ENCODE data around the gene PSMB1.
"Not testable (repeated sequence)": the region's sequence is repeated elsewhere in the genome, so short reads cannot be mapped to it uniquely, and the experiment has no call there.

The PSMB1 gene

DNA sequence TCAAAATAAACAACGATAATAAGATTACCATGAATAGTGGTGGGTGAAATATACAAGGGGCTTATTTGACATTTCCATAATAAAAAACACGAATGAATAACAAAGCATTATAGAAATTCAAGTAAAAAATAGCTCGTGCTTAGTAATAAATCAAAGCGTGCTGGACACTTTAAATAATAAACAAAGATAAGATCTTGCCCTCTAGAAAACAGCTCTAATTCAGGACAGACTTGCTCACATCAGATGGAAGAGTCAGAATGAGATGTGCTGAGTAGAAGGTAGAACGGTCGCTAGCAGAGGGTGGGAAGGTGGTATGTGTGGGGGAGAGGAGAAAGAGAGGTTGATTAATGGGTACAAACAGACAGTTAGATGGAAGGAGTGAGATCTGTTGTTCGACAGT lies 27.3 kb downstream of the PSMB1 start:
- H4K20me1 ChIP-seq = peaks cover 0 to 8% (median 0%) of the 10 kb centered on the region in 11 experiments; a peak in 4 of 22 replicates
- H3K4me1 ChIP-seq = peaks cover 0 to 16% (median 5%) of the 10 kb centered on the region in 10 experiments; a peak in 6 of 20 replicates
- no peaks in the 10 kb centered on the region for H3K36me3 ChIP-seq
- H3K27ac ChIP-seq = no peak overlapping the region
- no peak for TF ChIP-seq Cebpa-rat (IDR thresholded peaks at IDR 0.05)
- H3K4me2 ChIP-seq = no peak overlapping the region
- no peaks in the 10 kb centered on the region for H3K27me3 ChIP-seq
- no peak overlapping the region for H3K9ac ChIP-seq
- no peak overlapping the region for H3K4me3 ChIP-seq
- no peaks in the 10 kb centered on the region for H3K9me3 ChIP-seq (replicated peaks in 1 of 11)

DNA sequence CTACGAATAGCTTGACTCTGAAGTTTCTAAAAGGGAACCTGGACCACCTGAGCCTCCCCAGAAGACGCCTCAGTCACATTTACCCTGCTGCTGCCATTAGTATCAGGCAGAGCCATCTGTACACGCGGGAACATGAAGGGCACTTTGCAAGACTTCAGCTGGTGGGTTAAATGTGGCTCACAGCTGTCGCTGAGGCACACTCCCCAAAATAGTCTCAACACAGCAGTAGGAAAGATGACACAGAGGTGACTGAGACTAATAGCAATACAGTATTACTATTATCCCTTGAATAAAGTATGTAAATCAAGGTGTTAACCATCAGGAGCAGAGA lies 29.0 kb downstream of the PSMB1 start:
- H3K27me3 ChIP-seq = no peaks in the 10 kb centered on the region
- no peak for TF ChIP-seq Cebpa-rat (IDR thresholded peaks at IDR 0.05)
- peaks cover 0 to 16% (median 5%) of the 10 kb centered on the region in 10 experiments; a peak in 6 of 20 replicates for H3K4me1 ChIP-seq
- no peak overlapping the region for H3K27ac ChIP-seq
- H3K4me3 ChIP-seq = no peak overlapping the region
- peak overlapping the region in 2 of 11 experiments; percentile 5 to 11; a peak in 2 of 22 replicates for H3K4me2 ChIP-seq
- H3K9ac ChIP-seq = no peak overlapping the region
- no peaks in the 10 kb centered on the region for H3K9me3 ChIP-seq (replicated peaks in 1 of 11)
- no peaks in the 10 kb centered on the region for H3K36me3 ChIP-seq
- H4K20me1 ChIP-seq = no peaks in the 10 kb centered on the region

DNA sequence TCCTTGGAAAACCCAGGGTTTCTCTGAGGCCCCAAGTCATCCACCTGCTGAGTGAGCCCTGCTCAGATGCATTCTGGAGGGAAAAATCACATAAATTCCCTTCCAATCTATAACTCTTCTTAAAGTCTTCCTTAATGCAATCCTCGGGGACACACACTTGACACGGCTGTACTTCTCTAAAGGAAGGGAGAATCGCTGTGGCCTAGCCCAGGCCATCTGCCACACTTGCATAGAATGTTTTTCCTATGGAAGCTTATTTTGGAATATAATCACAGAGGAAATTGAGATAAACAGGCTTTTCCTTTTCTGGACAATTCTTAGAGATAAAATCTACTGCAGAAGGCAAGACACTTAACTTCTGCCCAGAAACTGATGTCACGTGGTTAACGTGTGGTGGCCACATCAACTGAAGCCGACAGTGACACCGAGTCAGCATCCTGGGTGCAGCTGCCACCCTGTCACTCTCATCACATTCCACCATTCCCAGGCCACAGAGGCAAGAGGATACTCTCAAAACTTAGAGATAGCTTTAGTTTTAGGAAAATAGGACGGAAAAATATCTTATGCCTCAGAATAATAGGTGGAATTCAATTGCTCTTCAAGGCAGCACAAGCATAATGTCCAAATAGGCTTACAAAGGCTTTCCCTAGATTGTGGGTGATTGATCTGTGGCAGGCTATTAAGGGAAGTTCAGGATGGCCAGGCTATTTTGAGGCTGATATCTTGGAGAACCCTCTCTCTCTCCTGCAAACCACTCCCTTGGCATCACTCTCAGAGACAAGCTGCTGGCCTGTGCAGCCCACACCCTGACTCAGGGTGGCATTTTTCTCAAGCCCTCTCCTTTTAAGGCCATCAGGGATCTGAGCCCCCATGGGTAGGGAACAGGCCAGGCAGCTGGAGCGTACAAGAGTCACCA lies 29.6 kb downstream of the PSMB1 start:
- H3K9ac ChIP-seq = no peak overlapping the region
- no peak for TF ChIP-seq Cebpa-rat (IDR thresholded peaks at IDR 0.05)
- no peaks in the 10 kb centered on the region for H4K20me1 ChIP-seq
- peaks cover 0 to 13% (median 3%) of the 10 kb centered on the region in 10 experiments; a peak in 6 of 20 replicates for H3K4me1 ChIP-seq
- no peaks in the 10 kb centered on the region for H3K9me3 ChIP-seq (replicated peaks in 1 of 11)
- no peak overlapping the region for H3K4me3 ChIP-seq
- no peak overlapping the region for H3K27ac ChIP-seq
- peak overlapping the region in 2 of 11 experiments; percentile 5 to 11; a peak in 2 of 22 replicates for H3K4me2 ChIP-seq
- H3K36me3 ChIP-seq = no peaks in the 10 kb centered on the region
- H3K27me3 ChIP-seq = no peaks in the 10 kb centered on the region

DNA sequence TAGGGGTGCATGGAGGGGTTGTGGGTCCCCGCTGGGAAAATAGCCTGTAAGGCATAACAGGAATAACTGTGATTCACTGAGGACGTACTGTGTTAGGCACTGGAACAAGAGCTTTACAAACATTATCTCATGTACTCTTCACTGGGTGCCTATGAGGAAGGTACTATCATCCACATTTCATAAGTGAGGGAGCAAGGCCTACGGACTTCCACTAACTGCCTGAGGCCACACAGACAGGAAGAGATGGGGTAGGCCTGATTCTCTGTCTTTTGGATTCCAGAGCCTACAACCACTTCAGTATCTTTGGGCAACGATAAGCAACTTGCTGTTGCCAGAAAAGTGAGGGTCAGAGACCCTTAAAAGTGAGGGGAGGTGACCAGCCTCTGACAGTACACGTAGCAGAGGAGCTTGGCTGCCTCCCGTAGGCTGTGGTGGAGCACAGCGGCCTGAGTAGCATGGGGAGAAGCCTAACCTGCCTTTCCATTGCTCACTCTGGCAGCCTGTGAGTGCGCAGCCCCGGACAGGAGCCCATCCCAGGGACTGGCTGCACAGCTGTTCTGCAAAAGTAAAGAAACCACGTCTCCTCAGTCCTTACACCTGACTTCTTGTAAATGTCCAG lies 30.4 kb downstream of the PSMB1 start:
- no peaks in the 10 kb centered on the region for H4K20me1 ChIP-seq
- no peak for TF ChIP-seq Cebpa-rat (IDR thresholded peaks at IDR 0.05)
- peaks cover 0 to 11% (median 2%) of the 10 kb centered on the region in 10 experiments; a peak in 3 of 20 replicates for H3K4me1 ChIP-seq
- no peak overlapping the region for H3K4me2 ChIP-seq
- H3K9me3 ChIP-seq (replicated peaks in 1 of 11) = no peaks in the 10 kb centered on the region
- no peak overlapping the region for H3K9ac ChIP-seq
- no peaks in the 10 kb centered on the region for H3K27me3 ChIP-seq
- H3K4me3 ChIP-seq = no peak overlapping the region
- H3K36me3 ChIP-seq = no peaks in the 10 kb centered on the region
- no peak overlapping the region for H3K27ac ChIP-seq

DNA sequence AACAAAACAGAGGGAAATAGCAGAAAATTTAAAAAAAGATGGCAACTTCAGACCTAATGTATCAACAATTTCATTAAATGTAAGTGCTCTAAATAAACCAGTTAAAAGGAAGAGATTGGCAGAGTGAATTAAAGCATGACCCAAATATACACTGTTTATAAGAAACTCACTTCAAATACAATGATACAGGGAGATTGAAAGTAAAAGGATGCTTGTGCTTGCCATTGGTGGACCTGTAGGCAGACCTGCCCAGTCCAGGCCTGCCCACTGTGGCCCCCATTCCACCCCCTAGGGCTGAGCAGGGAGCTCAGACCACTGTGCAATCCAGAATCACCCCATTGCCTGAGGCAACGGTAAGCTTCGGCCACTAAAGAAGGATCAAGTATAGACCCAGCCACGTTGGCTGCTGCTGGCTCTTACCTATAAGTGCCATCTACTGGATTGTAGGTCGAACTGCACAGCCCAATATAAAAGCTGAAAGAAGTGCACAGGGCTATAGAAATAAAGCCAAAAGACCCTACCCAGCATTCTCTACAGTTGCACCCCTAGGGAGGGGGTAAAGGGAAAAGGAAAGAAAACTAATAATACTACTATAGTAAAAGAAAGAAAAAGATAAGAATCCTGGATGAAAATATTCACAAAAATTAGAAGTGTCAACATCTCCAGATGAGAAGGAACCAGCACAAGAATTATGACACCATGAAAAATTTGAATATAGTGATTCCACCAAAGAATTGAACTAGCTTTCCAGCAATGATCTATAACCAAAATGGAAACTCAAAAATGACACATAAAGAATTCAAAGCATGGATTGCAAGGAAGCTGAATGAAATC lies 36.1 kb downstream of the PSMB1 start:
- Histone ChIP-seq H3K9ac (no peak overlapping the region), H3K27ac (no peak overlapping the region), H3K9me3 (replicated peaks in 1 of 11) (no peaks in the 10 kb centered on the region; a peak in 1 of 22 replicates), H3K4me1 (no peaks in the 10 kb centered on the region), H3K4me2 (peak overlapping the region in 2 of 11 experiments; percentile 47 to 49; a peak in 3 of 22 replicates), H4K20me1 (no peaks in the 10 kb centered on the region), H3K36me3 (no peaks in the 10 kb centered on the region), H3K27me3 (no peaks in the 10 kb centered on the region), H3K4me3 (no peak overlapping the region)
- no peak for TF ChIP-seq Cebpa-rat (IDR thresholded peaks at IDR 0.05)

DNA sequence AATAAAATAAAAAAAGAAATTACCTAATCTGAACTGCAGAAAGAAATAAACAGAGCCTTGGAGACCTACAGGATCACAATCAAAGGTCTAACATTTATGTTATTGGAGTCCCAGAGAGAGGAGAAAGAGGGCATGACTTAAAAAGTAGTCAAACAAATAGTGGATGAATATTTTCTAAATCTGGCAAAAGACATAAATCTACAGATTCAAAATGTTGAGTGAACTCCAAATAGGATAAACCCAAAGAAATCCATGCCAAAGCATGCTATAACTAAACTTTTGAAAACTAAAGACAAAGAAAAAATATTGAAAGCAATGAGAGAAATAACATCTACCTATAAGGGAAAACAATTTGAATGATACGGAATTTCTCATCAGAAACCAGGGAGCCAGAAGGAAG lies 38.2 kb downstream of the PSMB1 start:
- H3K4me3 ChIP-seq = no peak overlapping the region
- no peaks in the 10 kb centered on the region; a peak in 1 of 22 replicates for H3K9me3 ChIP-seq (replicated peaks in 1 of 11)
- no peaks in the 10 kb centered on the region for H3K27me3 ChIP-seq
- no peak overlapping the region for H3K27ac ChIP-seq
- H3K9ac ChIP-seq = no peak overlapping the region
- no peak for TF ChIP-seq Cebpa-rat (IDR thresholded peaks at IDR 0.05)
- H3K4me1 ChIP-seq = no peaks in the 10 kb centered on the region
- no peak overlapping the region for H3K4me2 ChIP-seq
- H3K36me3 ChIP-seq = no peaks in the 10 kb centered on the region
- H4K20me1 ChIP-seq = no peaks in the 10 kb centered on the region

DNA sequence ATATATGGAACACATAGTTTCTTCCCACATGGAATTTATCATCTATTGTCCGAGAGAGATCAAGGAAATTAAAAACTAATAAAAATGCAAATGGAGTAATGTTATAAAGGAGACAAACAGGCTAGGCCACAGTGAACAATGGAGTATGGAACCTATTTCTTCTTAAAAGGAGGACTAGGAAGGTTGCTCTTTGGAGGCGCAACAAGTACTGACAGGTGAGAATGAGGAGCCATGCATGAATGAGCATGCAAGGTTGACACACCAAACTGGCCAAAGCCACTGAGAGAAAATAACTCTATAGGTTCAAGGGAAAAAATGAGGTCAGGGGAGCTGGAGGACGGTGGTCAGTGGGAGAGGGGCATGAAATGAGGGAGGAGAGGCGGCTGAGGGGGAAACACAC lies 40.9 kb downstream of the PSMB1 start:
- Histone ChIP-seq H3K27ac (no peak overlapping the region), H3K4me3 (no peak overlapping the region), H3K4me2 (no peak overlapping the region), H3K27me3 (no peaks in the 10 kb centered on the region), H3K36me3 (no peaks in the 10 kb centered on the region), H3K4me1 (no peaks in the 10 kb centered on the region), H4K20me1 (no peaks in the 10 kb centered on the region), H3K9me3 (replicated peaks in 1 of 11) (no peaks in the 10 kb centered on the region; a peak in 1 of 22 replicates), H3K9ac (no peak overlapping the region)
- no peak for TF ChIP-seq Cebpa-rat (IDR thresholded peaks at IDR 0.05)

DNA sequence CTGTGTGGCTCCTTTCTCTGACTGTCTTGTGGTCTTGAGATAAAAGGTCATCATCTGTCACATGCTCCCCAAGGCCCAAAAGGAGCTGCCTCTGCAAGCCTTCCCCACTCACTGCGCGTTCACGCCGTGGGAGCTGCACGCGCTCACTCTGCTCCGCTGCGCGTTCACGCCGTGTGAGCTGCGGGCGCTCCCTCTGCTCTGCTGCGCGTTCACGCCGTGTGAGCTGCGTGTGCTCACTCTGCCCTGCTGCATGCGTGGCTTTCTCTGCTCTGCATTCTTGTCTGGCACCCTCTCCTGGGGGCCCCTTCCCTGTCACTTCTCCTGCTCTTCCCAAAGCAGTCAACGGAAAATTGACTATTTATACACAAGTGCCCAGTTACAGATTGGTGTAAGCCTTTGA lies 42.5 kb downstream of the PSMB1 start:
- H3K36me3 ChIP-seq = no peaks in the 10 kb centered on the region
- H3K4me2 ChIP-seq = no peak overlapping the region
- H3K4me3 ChIP-seq = no peak overlapping the region
- no peak for TF ChIP-seq Cebpa-rat (IDR thresholded peaks at IDR 0.05)
- no peaks in the 10 kb centered on the region for H3K4me1 ChIP-seq
- H3K27ac ChIP-seq = no peak overlapping the region
- no peaks in the 10 kb centered on the region for H3K9me3 ChIP-seq (replicated peaks in 1 of 11)
- no peaks in the 10 kb centered on the region for H3K27me3 ChIP-seq
- no peaks in the 10 kb centered on the region for H4K20me1 ChIP-seq
- H3K9ac ChIP-seq = no peak overlapping the region

DNA sequence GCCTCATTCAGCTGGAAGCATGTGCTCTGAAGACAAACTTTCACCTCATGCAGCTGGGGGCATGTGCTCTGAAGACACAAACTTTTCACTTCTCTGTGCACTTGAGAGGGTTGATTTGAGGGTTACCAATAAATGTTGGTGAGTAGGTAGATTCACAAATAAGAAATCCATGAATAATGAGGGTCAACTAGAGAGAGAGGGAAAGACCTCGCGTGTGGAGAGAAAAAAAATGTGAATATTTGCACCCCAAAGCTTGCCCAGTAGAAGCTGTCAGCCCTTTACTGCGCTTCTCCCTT lies 43.4 kb downstream of the PSMB1 start:
- Histone ChIP-seq H3K27ac (no peak overlapping the region), H3K9me3 (replicated peaks in 1 of 11) (no peaks in the 10 kb centered on the region), H3K27me3 (no peaks in the 10 kb centered on the region), H4K20me1 (no peaks in the 10 kb centered on the region), H3K4me3 (no peak overlapping the region), H3K9ac (no peak overlapping the region), H3K4me2 (no peak overlapping the region), H3K4me1 (no peaks in the 10 kb centered on the region), H3K36me3 (no peaks in the 10 kb centered on the region)
- no peak for TF ChIP-seq Cebpa-rat (IDR thresholded peaks at IDR 0.05)

DNA sequence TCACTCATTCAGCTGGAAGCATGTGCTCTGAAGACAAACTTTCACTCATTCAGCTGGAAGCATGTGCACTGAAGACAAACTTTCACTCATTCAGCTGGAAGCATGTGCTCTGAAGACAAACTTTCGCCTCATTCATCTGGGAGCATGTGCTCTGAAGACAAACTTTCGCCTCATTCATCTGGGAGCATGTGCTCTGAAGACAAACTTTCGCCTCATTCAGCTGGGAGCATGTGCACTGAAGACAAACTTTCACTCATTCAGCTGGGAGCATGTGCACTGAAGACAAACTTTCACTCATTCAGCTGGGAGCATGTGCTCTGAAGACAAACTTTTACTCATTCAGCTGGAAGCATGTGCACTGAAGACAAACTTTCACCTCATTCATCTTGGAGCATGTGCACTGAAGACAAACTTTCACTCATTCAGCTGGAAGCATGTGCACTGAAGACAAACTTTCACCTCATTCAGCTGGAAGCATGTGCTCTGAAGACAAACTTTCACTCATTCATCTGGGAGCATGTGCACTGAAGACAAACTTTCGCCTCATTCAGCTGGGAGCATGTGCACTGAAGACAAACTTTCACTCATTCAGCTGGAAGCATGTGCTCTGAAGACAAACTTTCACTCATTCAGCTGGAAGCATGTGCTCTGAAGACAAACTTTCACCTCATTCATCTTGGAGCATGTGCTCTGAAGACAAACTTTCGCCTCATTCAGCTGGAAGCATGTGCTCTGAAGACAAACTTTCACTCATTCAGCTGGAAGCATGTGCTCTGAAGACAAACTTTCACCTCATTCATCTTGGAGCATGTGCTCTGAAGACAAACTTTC lies 44.0 kb downstream of the PSMB1 start:
- not testable (repeated sequence) for H3K27me3 ChIP-seq; H3K9ac ChIP-seq; H3K36me3 ChIP-seq; H4K20me1 ChIP-seq; H3K4me3 ChIP-seq; H3K4me1 ChIP-seq; H3K27ac ChIP-seq; H3K9me3 ChIP-seq (replicated peaks in 1 of 11); H3K4me2 ChIP-seq

DNA sequence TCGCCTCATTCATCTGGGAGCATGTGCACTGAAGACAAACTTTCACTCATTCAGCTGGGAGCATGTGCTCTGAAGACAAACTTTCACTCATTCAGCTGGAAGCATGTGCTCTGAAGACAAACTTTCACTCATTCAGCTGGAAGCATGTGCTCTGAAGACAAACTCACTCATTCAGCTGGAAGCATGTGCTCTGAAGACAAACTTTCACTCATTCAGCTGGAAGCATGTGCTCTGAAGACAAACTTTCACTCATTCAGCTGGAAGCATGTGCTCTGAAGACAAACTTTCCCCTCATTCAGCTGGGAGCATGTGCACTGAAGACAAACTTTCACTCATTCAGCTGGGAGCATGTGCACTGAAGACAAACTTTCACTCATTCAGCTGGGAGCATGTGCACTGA lies 44.8 kb downstream of the PSMB1 start:
- not testable (repeated sequence) for H3K27ac ChIP-seq, H3K27me3 ChIP-seq

DNA sequence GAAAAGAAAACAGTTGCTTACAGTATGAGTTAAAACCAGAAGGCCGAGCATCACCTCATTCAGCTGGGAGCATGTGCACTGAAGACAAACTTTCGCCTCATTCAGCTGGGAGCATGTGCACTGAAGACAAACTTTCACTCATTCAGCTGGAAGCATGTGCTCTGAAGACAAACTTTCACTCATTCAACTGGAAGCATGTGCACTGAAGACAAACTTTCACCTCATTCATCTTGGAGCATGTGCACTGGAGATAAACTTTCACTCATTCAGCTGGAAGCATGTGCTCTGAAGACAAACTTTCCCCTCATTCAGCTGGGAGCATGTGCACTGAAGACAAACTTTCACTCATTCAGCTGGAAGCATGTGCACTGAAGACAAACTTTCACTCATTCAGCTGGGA lies 45.4 kb downstream of the PSMB1 start:
- not testable (repeated sequence) for H3K36me3 ChIP-seq, H3K4me1 ChIP-seq, H3K9ac ChIP-seq, H3K4me3 ChIP-seq, H3K27me3 ChIP-seq, H3K27ac ChIP-seq, H4K20me1 ChIP-seq, H3K4me2 ChIP-seq
- H3K9me3 ChIP-seq (replicated peaks in 1 of 11) = peaks cover 6 to 11% (median 9%) of the 10 kb centered on the region in 11 experiments; a peak in 20 of 22 replicates

More for the DNA sequence above, 44.8 kb downstream of the PSMB1 start:
- not testable (repeated sequence) for H3K9me3 ChIP-seq (replicated peaks in 1 of 11); H3K4me1 ChIP-seq; H3K4me2 ChIP-seq; H4K20me1 ChIP-seq; H3K9ac ChIP-seq; H3K36me3 ChIP-seq; H3K4me3 ChIP-seq
